GM23338 (cell line): ENCODE data around the gene MAP6D1. TPM values are rescaled to one million over a fixed set of nuclear protein-coding genes. Genes with fewer than 3 reads are reported as not detected.

Experiments used
- ATAC-seq: fragments of 200-7000 bp; cut with Tn5 transposase; 3 replicates; pipeline ENCODE4 v1.9.1; 2020
- DNase-seq: peaks from one replicate; pipeline ENCODE4 v3.0.0-alpha.2; 2015; ENCODE audit warnings: low spot score
- H2AFZ ChIP-seq: fragments of 200-600 bp; sonication (generic); 2 replicates; pipeline ENCODE4 v1.8.0; 2016; ENCODE audit warnings: antibody characterized with exemption, mild to moderate bottlenecking, moderate library complexity
- H3F3A ChIP-seq: fragments of 200-600 bp; sonication (generic); replicated peaks from 2 replicates; pipeline ENCODE4 v1.8.0; 2017; ENCODE audit warnings: antibody characterized with exemption, mixed run types, low read depth
- H3K27ac ChIP-seq: fragments of 200-600 bp; sonication (generic); 2 replicates; pipeline ENCODE4 v1.6.1; 2016; ENCODE audit warnings: low read depth
- H3K27me3 ChIP-seq: fragments of 200-600 bp; sonication (generic); 2 replicates; pipeline ENCODE4 v1.8.0; 2016; ENCODE audit warnings: mild to moderate bottlenecking, mixed run types, moderate library complexity; ENCODE audit not compliant: insufficient read depth
- H3K36me3 ChIP-seq: fragments of 200-600 bp; sonication (generic); 2 replicates; pipeline ENCODE4 v1.8.0; 2016; ENCODE audit warnings: mild to moderate bottlenecking; ENCODE audit not compliant: insufficient read depth
- H3K4me1 ChIP-seq: fragments of 200-600 bp; sonication (generic); 2 replicates; pipeline ENCODE4 v1.8.0; 2016; ENCODE audit warnings: mild to moderate bottlenecking, moderate library complexity; ENCODE audit not compliant: insufficient read depth
- H3K4me2 ChIP-seq: fragments of 200-600 bp; sonication (generic); 2 replicates; pipeline ENCODE4 v1.7.1; 2017; ENCODE audit warnings: mixed run types
- H3K4me3 ChIP-seq: fragments of 200-600 bp; sonication (generic); 2 replicates; pipeline ENCODE4 v1.6.1; 2016; ENCODE audit warnings: mixed run types
- H3K79me2 ChIP-seq: fragments of 200-600 bp; sonication (generic); replicated peaks from 2 replicates; pipeline ENCODE4 v1.8.0; 2017; ENCODE audit warnings: mild to moderate bottlenecking; ENCODE audit not compliant: insufficient read depth
- H3K9me2 ChIP-seq: fragments of 200-600 bp; sonication (generic); 2 replicates; pipeline ENCODE4 v1.8.0; 2017; ENCODE audit not compliant: insufficient read depth
- H4K20me1 ChIP-seq: fragments of 200-600 bp; sonication (generic); replicated peaks from 2 replicates; pipeline ENCODE4 v1.8.0; 2017; ENCODE audit warnings: mild to moderate bottlenecking; ENCODE audit not compliant: insufficient read depth
- H3K27ac Mint-ChIP-seq: 2 replicates; pipeline ENCODE4 v1.8.0; 2020; ENCODE audit warnings: inconsistent platforms, mild to moderate bottlenecking, moderate library complexity, mixed read lengths
- H3K27me3 Mint-ChIP-seq: 3 replicates; pipeline ENCODE4 v1.8.0; 2022; ENCODE audit warnings: low read depth, mild to moderate bottlenecking, moderate library complexity, mixed read lengths, inconsistent platforms; ENCODE audit not compliant: insufficient read depth, poor library complexity
- H3K36me3 Mint-ChIP-seq: 3 replicates; pipeline ENCODE4 v1.8.0; 2021; ENCODE audit warnings: low read depth, mild to moderate bottlenecking, inconsistent platforms, moderate library complexity, mixed read lengths
- H3K4me1 Mint-ChIP-seq: 3 replicates; pipeline ENCODE4 v1.8.0; 2020; ENCODE audit warnings: mild to moderate bottlenecking, inconsistent platforms, mixed read lengths
- H3K4me3 Mint-ChIP-seq: 3 replicates; pipeline ENCODE4 v1.8.0; 2021; ENCODE audit warnings: moderate library complexity, mild to moderate bottlenecking, inconsistent platforms, mixed read lengths
- H3K9me3 Mint-ChIP-seq: 3 replicates; pipeline ENCODE4 v1.8.0; 2020; ENCODE audit warnings: moderate library complexity, mild to moderate bottlenecking, inconsistent platforms, mixed read lengths
- CREB1 ChIP-seq: fragments of 250-450 bp; sonication (Bioruptor Pico); IDR thresholded peaks from 2 replicates; pipeline ENCODE4 v1.5.0; 2020; ENCODE audit warnings: low read depth, mild to moderate bottlenecking, moderate library complexity
- EZH2phosphoT487 ChIP-seq: fragments of 200-600 bp; sonication (generic); IDR thresholded peaks from one replicate; pipeline ENCODE4 v1.8.1; 2018; ENCODE audit warnings: antibody characterized with exemption; ENCODE audit not compliant: unreplicated experiment
- JUNB ChIP-seq: IDR thresholded peaks from one replicate; pipeline ENCODE4 v1.6.1; 2016; ENCODE audit warnings: antibody characterized with exemption; ENCODE audit not compliant: unreplicated experiment
- NANOG ChIP-seq: IDR thresholded peaks from 2 replicates; pipeline ENCODE4 v1.6.1; 2016; ENCODE audit warnings: antibody characterized with exemption, borderline replicate concordance
- POLR2AphosphoS5 ChIP-seq: IDR thresholded peaks from 2 replicates; pipeline ENCODE4 v1.6.1; 2016; ENCODE audit warnings: antibody characterized with exemption, low read depth
- STAT1 ChIP-seq: IDR thresholded peaks from one replicate; pipeline ENCODE4 v1.6.1; 2016; ENCODE audit warnings: antibody characterized with exemption; ENCODE audit not compliant: unreplicated experiment
- ZNF114 ChIP-seq: fragments of 250-450 bp; sonication (Bioruptor Pico); IDR thresholded peaks from 2 replicates; pipeline ENCODE4 v1.5.0; 2020; ENCODE audit warnings: mild to moderate bottlenecking, moderate library complexity
- ZNF331 ChIP-seq: fragments of 250-450 bp; sonication (Bioruptor Pico); IDR thresholded peaks from 2 replicates; pipeline ENCODE4 v1.5.0; 2020; ENCODE audit warnings: low read depth, mild to moderate bottlenecking, moderate library complexity
- polyA plus RNA-seq: library from polyadenylated mRNA; unstranded; fragments of >200 nt; fragmentation: Nextera tagmentation; extraction: Ambion mirVana; gene quantifications from 2 replicates; pipeline ENCODE4 v1.2.1, GENCODE V29; 2016
- total RNA-seq: library from RNA; depleted of rRNA; stranded (reverse); fragments of >200 nt; shearing (Covaris generic); gene quantifications from 2 replicates; pipeline ENCODE4 v1.2.3, GENCODE V29; 2014
- TF ChIP-seq, protein P1 (sequence below): IDR thresholded peaks from one replicate; pipeline ENCODE4 v1.6.1; 2018; ENCODE audit warnings: antibody characterized with exemption; ENCODE audit not compliant: unreplicated experiment
- TF ChIP-seq, protein P2 (sequence below), 2 experiments: fragments of 200-600 bp in 1 of 2; sonication (generic) in 1 of 2; conservative IDR thresholded peaks; 2 replicates each; pipeline versions ENCODE4 v1.5.1 to v1.6.1; 2016 to 2017; ENCODE audit warnings: antibody characterized with exemption in 2 of 2, low read depth in 2 of 2, mild to moderate bottlenecking in 2 of 2, moderate library complexity in 1 of 2
- TF ChIP-seq, protein P3 (sequence below): fragments of 250-450 bp; sonication (Bioruptor Pico); IDR thresholded peaks from 2 replicates; pipeline ENCODE4 v1.5.0; 2020; ENCODE audit warnings: mild to moderate bottlenecking, moderate library complexity
- TF ChIP-seq, protein P4 (sequence below): IDR thresholded peaks from 2 replicates; pipeline ENCODE4 v1.6.1; 2016; ENCODE audit warnings: antibody characterized with exemption

MAP6D1 gene
- total and polyA plus RNA-seq, 2 experiments from 2014 or later: 2.6 to 8.2 TPM

DNA sequence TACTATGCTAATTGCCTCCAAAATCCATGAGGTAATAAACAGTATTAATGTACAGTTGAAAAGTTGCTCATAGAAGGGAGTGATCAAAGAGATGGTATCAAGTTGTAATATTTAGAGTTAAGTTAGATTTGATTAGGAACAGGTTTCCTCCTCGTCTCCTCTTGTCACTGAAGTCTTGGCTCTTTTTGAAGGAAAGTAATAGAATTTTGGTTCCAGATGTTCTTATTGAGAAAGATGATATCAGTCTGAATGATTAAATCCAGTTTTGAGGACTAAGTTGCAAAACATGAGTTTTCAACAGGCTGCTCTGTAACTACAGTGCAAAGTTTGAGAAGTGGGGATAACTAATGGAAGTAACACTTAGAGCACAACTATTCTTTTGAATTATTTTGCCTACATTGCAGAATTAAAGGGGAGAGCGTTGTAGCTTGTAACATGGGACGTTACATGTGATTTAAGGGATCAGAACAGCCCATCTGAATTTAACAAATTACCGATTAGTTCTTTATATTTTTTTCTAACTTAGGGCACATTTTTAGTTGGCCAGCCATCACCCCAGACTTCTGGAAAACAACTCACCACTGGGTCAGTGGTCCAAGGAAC is 48.3 kb downstream of the MAP6D1 start:
- Histone ChIP-seq H3K36me3 (peaks cover 61% of the 10 kb centered on the region), H3K9me2 (no peaks in the 10 kb centered on the region), H3K4me2 (no peak overlapping the region), H3K27me3 (no peaks in the 10 kb centered on the region), H3K79me2 (no peaks in the 10 kb centered on the region), H3K4me3 (no peak overlapping the region), H2AFZ (no peak overlapping the region), H4K20me1 (peaks cover 13% of the 10 kb centered on the region; the same call in 1 of the 2 replicates), H3F3A (peaks cover 3% of the 10 kb centered on the region; the same call in 1 of the 2 replicates), H3K27ac (no peak overlapping the region; the same call in 1 of the 2 replicates), H3K4me1 (no peaks in the 10 kb centered on the region)
- Mint-ChIP-seq H3K4me1 (no peaks in the 10 kb centered on the region), H3K36me3 (peaks cover 95% of the 10 kb centered on the region), H3K27me3 (no peaks in the 10 kb centered on the region), H3K4me3 (no peak overlapping the region), H3K9me3 (no peaks in the 10 kb centered on the region), H3K27ac (no peak overlapping the region)
- DNase-seq: no peak
- no peak for ATAC-seq
- TF ChIP-seq, protein P1, sequence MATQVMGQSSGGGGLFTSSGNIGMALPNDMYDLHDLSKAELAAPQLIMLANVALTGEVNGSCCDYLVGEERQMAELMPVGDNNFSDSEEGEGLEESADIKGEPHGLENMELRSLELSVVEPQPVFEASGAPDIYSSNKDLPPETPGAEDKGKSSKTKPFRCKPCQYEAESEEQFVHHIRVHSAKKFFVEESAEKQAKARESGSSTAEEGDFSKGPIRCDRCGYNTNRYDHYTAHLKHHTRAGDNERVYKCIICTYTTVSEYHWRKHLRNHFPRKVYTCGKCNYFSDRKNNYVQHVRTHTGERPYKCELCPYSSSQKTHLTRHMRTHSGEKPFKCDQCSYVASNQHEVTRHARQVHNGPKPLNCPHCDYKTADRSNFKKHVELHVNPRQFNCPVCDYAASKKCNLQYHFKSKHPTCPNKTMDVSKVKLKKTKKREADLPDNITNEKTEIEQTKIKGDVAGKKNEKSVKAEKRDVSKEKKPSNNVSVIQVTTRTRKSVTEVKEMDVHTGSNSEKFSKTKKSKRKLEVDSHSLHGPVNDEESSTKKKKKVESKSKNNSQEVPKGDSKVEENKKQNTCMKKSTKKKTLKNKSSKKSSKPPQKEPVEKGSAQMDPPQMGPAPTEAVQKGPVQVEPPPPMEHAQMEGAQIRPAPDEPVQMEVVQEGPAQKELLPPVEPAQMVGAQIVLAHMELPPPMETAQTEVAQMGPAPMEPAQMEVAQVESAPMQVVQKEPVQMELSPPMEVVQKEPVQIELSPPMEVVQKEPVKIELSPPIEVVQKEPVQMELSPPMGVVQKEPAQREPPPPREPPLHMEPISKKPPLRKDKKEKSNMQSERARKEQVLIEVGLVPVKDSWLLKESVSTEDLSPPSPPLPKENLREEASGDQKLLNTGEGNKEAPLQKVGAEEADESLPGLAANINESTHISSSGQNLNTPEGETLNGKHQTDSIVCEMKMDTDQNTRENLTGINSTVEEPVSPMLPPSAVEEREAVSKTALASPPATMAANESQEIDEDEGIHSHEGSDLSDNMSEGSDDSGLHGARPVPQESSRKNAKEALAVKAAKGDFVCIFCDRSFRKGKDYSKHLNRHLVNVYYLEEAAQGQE: no peak
- TF ChIP-seq JUNB: no peak
- no peak for TF ChIP-seq POLR2AphosphoS5
- no peak for TF ChIP-seq CREB1 (CRISPR knock-in tag)
- no peak for TF ChIP-seq STAT1
- no peak for TF ChIP-seq ZNF114 (CRISPR knock-in tag)
- no peak for TF ChIP-seq EZH2phosphoT487
- TF ChIP-seq, protein P2, sequence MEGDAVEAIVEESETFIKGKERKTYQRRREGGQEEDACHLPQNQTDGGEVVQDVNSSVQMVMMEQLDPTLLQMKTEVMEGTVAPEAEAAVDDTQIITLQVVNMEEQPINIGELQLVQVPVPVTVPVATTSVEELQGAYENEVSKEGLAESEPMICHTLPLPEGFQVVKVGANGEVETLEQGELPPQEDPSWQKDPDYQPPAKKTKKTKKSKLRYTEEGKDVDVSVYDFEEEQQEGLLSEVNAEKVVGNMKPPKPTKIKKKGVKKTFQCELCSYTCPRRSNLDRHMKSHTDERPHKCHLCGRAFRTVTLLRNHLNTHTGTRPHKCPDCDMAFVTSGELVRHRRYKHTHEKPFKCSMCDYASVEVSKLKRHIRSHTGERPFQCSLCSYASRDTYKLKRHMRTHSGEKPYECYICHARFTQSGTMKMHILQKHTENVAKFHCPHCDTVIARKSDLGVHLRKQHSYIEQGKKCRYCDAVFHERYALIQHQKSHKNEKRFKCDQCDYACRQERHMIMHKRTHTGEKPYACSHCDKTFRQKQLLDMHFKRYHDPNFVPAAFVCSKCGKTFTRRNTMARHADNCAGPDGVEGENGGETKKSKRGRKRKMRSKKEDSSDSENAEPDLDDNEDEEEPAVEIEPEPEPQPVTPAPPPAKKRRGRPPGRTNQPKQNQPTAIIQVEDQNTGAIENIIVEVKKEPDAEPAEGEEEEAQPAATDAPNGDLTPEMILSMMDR (conservative IDR thresholded peaks at IDR 0.05; ENCODE audit: low read depth in 2 of 2): no peak
- TF ChIP-seq ZNF331 (CRISPR knock-in tag): no peak
- TF ChIP-seq, protein P3, sequence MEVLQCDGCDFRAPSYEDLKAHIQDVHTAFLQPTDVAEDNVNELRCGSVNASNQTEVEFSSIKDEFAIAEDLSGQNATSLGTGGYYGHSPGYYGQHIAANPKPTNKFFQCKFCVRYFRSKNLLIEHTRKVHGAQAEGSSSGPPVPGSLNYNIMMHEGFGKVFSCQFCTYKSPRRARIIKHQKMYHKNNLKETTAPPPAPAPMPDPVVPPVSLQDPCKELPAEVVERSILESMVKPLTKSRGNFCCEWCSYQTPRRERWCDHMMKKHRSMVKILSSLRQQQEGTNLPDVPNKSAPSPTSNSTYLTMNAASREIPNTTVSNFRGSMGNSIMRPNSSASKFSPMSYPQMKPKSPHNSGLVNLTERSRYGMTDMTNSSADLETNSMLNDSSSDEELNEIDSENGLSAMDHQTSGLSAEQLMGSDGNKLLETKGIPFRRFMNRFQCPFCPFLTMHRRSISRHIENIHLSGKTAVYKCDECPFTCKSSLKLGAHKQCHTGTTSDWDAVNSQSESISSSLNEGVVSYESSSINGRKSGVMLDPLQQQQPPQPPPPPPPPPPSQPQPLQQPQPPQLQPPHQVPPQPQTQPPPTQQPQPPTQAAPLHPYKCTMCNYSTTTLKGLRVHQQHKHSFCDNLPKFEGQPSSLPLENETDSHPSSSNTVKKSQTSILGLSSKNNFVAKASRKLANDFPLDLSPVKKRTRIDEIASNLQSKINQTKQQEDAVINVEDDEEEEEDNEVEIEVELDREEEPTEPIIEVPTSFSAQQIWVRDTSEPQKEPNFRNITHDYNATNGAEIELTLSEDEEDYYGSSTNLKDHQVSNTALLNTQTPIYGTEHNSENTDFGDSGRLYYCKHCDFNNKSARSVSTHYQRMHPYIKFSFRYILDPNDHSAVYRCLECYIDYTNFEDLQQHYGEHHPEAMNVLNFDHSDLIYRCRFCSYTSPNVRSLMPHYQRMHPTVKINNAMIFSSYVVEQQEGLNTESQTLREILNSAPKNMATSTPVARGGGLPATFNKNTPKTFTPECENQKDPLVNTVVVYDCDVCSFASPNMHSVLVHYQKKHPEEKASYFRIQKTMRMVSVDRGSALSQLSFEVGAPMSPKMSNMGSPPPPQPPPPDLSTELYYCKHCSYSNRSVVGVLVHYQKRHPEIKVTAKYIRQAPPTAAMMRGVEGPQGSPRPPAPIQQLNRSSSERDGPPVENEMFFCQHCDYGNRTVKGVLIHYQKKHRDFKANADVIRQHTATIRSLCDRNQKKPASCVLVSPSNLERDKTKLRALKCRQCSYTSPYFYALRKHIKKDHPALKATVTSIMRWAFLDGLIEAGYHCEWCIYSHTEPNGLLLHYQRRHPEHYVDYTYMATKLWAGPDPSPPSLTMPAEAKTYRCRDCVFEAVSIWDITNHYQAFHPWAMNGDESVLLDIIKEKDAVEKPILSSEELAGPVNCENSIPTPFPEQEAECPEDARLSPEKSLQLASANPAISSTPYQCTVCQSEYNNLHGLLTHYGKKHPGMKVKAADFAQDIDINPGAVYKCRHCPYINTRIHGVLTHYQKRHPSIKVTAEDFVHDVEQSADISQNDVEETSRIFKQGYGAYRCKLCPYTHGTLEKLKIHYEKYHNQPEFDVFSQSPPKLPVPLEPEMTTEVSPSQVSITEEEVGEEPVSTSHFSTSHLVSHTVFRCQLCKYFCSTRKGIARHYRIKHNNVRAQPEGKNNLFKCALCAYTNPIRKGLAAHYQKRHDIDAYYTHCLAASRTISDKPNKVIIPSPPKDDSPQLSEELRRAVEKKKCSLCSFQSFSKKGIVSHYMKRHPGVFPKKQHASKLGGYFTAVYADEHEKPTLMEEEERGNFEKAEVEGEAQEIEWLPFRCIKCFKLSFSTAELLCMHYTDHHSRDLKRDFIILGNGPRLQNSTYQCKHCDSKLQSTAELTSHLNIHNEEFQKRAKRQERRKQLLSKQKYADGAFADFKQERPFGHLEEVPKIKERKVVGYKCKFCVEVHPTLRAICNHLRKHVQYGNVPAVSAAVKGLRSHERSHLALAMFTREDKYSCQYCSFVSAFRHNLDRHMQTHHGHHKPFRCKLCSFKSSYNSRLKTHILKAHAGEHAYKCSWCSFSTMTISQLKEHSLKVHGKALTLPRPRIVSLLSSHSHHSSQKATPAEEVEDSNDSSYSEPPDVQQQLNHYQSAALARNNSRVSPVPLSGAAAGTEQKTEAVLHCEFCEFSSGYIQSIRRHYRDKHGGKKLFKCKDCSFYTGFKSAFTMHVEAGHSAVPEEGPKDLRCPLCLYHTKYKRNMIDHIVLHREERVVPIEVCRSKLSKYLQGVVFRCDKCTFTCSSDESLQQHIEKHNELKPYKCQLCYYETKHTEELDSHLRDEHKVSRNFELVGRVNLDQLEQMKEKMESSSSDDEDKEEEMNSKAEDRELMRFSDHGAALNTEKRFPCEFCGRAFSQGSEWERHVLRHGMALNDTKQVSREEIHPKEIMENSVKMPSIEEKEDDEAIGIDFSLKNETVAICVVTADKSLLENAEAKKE (CRISPR knock-in tag): no peak
- TF ChIP-seq, protein P4, sequence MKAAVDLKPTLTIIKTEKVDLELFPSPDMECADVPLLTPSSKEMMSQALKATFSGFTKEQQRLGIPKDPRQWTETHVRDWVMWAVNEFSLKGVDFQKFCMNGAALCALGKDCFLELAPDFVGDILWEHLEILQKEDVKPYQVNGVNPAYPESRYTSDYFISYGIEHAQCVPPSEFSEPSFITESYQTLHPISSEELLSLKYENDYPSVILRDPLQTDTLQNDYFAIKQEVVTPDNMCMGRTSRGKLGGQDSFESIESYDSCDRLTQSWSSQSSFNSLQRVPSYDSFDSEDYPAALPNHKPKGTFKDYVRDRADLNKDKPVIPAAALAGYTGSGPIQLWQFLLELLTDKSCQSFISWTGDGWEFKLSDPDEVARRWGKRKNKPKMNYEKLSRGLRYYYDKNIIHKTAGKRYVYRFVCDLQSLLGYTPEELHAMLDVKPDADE: no peak
- no peak for TF ChIP-seq NANOG
